Neural cell (in vitro differentiated cells): ENCODE results near the gene C2orf49.

Source experiments
- EP300 ChIP-seq: fragments of 450-650 bp; conservative IDR thresholded peaks from 2 replicates; pipeline ENCODE4 v1.6.1; 2014; ENCODE audit warnings: antibody characterized with exemption, mild to moderate bottlenecking, moderate library complexity; ENCODE audit not compliant: poor library complexity, severe bottlenecking
- EZH2 ChIP-seq: fragments of 200-600, 300-800 bp; shearing (Covaris generic), sonication (generic); IDR thresholded peaks from 2 replicates; pipeline ENCODE4 v1.6.1; 2014; ENCODE audit warnings: antibody characterized with exemption, low read length, borderline replicate concordance, mild to moderate bottlenecking; ENCODE audit not compliant: insufficient read depth, poor library complexity, severe bottlenecking
- MXI1 ChIP-seq: fragments of 450-650 bp; conservative IDR thresholded peaks from 2 replicates; pipeline ENCODE4 v1.6.1; 2014; ENCODE audit warnings: antibody characterized with exemption, mild to moderate bottlenecking; ENCODE audit not compliant: poor library complexity, severe bottlenecking
- POLR2AphosphoS5 ChIP-seq: IDR thresholded peaks from 2 replicates; pipeline ENCODE4 v1.6.1; 2012
- RAD21 ChIP-seq: fragments of 450-650 bp; conservative IDR thresholded peaks from 2 replicates; pipeline ENCODE4 v1.6.1; 2014; ENCODE audit warnings: antibody characterized with exemption, mild to moderate bottlenecking, moderate library complexity
- REST ChIP-seq: IDR thresholded peaks from 2 replicates; pipeline ENCODE4 v1.6.1; 2012; ENCODE audit warnings: borderline replicate concordance
- SMC3 ChIP-seq: fragments of 450-650 bp; conservative IDR thresholded peaks from 2 replicates; pipeline ENCODE4 v1.6.1; 2014; ENCODE audit warnings: antibody characterized with exemption, mild to moderate bottlenecking, moderate library complexity; ENCODE audit not compliant: poor library complexity
- TAF1 ChIP-seq: IDR thresholded peaks from 2 replicates; pipeline ENCODE4 v1.6.1; 2012; ENCODE audit warnings: low read depth
- TF ChIP-seq, protein P1 (sequence below): fragments of 450-650 bp; IDR thresholded peaks from 2 replicates; pipeline ENCODE4 v1.5.1; 2014; ENCODE audit warnings: antibody characterized with exemption, mild to moderate bottlenecking, moderate library complexity; ENCODE audit not compliant: poor library complexity, severe bottlenecking

GRCh38 chr2:105371810-105372209 lies 34.5 kb downstream of the C2orf49 start:
- TF ChIP-seq, protein P1, sequence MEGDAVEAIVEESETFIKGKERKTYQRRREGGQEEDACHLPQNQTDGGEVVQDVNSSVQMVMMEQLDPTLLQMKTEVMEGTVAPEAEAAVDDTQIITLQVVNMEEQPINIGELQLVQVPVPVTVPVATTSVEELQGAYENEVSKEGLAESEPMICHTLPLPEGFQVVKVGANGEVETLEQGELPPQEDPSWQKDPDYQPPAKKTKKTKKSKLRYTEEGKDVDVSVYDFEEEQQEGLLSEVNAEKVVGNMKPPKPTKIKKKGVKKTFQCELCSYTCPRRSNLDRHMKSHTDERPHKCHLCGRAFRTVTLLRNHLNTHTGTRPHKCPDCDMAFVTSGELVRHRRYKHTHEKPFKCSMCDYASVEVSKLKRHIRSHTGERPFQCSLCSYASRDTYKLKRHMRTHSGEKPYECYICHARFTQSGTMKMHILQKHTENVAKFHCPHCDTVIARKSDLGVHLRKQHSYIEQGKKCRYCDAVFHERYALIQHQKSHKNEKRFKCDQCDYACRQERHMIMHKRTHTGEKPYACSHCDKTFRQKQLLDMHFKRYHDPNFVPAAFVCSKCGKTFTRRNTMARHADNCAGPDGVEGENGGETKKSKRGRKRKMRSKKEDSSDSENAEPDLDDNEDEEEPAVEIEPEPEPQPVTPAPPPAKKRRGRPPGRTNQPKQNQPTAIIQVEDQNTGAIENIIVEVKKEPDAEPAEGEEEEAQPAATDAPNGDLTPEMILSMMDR, result no peak
- no peak for TF ChIP-seq EP300
- no peak for TF ChIP-seq EZH2
- no peak for TF ChIP-seq RAD21
- no peak for TF ChIP-seq TAF1
- no peak for TF ChIP-seq POLR2AphosphoS5
- TF ChIP-seq MXI1, result no peak
- no peak for TF ChIP-seq SMC3
- TF ChIP-seq REST, result no peak
